Mucosa of descending colon (tissue), 3 donors: Measurements from ENCODE around the gene ILDR2. TPM values are rescaled to one million over a fixed set of nuclear protein-coding genes. Genes with fewer than 3 reads are reported as not detected.

Experiments used
- ATAC-seq: fragments of 200-7000 bp; cut with Tn5 transposase; one replicate; pipeline ENCODE4 v1.9.1; 2020; ENCODE audit warnings: mild to moderate bottlenecking, moderate library complexity
- DNase-seq, 3 donors: peaks; one replicate each; pipeline ENCODE4 v3.0.0-alpha.2; 2020
- H3K36me3 ChIP-seq: fragments of 200-600 bp; one replicate; pipeline ENCODE4 v1.8.0; 2021; ENCODE audit warnings: low read depth, mild to moderate bottlenecking
- H3K4me1 ChIP-seq: fragments of 200-600 bp; one replicate; pipeline ENCODE4 v1.8.0; 2021; ENCODE audit warnings: low read depth, mild to moderate bottlenecking
- H3K4me3 ChIP-seq: fragments of 200-600 bp; one replicate; pipeline ENCODE4 v1.8.0; 2021; ENCODE audit warnings: mild to moderate bottlenecking
- H3K9me3 ChIP-seq: fragments of 200-600 bp; one replicate; pipeline ENCODE4 v1.8.0; 2021; ENCODE audit warnings: mild to moderate bottlenecking
- CTCF ChIP-seq: fragments of 200-600 bp; IDR thresholded peaks from one replicate; pipeline ENCODE4 v1.8.0; 2022; ENCODE audit warnings: antibody characterized with exemption, mild to moderate bottlenecking
- intact Hi-C, 2 donors: fragments of 100-400 bp; cut with DNase I in 1 of 2; cut with micrococcal nuclease in 1 of 2; formaldehyde crosslinking; loops; one replicate each; pipeline versions ENCODE4 v1.11.0 to v1.11.1; 2022; cut with DNase I, micrococcal nuclease
- total RNA-seq, 3 donors: library from RNA; stranded (reverse); fragmentation: NEBNext Ultra II Directional in 2 of 3; extraction: Animal tissue kit (Norgen Biotek cat#: 25700) in 2 of 3; gene quantifications; one replicate each; pipeline versions ENCODE4 v1.2.1 to v1.2.4, GENCODE V29; 2021 to 2023
- donor health status: DM: no; HTN: no; CAD: no; lungs with moderate emphysema.
- donor health status: DM: no; HTN: no; CAD: no.
- donor health status: DM: no; HTN: yes; CAD: no.

The ILDR2 gene
- total RNA-seq, 3 donors from 2014 or later = 0.46 to 7.3 (median 0.52) TPM

GRCh38 chr1:166971252-166971651 is 4.1 kb downstream of the ILDR2 start:
- Histone ChIP-seq H3K4me3 (no peak overlapping the region), H3K36me3 (no peaks in the 10 kb centered on the region), H3K4me1 (peaks cover 5% of the 10 kb centered on the region), H3K9me3 (no peaks in the 10 kb centered on the region)
- no peak for DNase-seq
- intact Hi-C loops = no loop called here
- TF ChIP-seq CTCF = no peak
- no peak for ATAC-seq

GRCh38 chr1:166969074-166969677 is 6.2 kb downstream of the ILDR2 start:
- H3K4me1 ChIP-seq = no peaks in the 10 kb centered on the region
- DNase-seq (no peak), ATAC-seq (no peak)
- no peak for TF ChIP-seq CTCF
- no peaks in the 10 kb centered on the region for H3K9me3 ChIP-seq
- H3K4me3 ChIP-seq = no peak overlapping the region
- intact Hi-C loops = no loop called here
- H3K36me3 ChIP-seq = no peaks in the 10 kb centered on the region

GRCh38 chr1:166960858-166961474 is 14.4 kb downstream of the ILDR2 start:
- intact Hi-C loops = no loop called here
- Histone ChIP-seq H3K4me3 (no peak overlapping the region), H3K4me1 (no peaks in the 10 kb centered on the region), H3K9me3 (no peaks in the 10 kb centered on the region), H3K36me3 (no peaks in the 10 kb centered on the region)
- ATAC-seq (no peak), DNase-seq (no peak)
- no peak for TF ChIP-seq CTCF

GRCh38 chr1:166956872-166957271 is 18.5 kb downstream of the ILDR2 start:
- intact Hi-C loops = no loop called here
- no peak for ATAC-seq
- Histone ChIP-seq H3K36me3 (no peaks in the 10 kb centered on the region), H3K9me3 (no peaks in the 10 kb centered on the region), H3K4me3 (no peak overlapping the region), H3K4me1 (no peaks in the 10 kb centered on the region)
- no peak for DNase-seq
- TF ChIP-seq CTCF = no peak

GRCh38 chr1:166956057-166956850 is 19.1 kb downstream of the ILDR2 start:
- H3K36me3 ChIP-seq = no peaks in the 10 kb centered on the region
- TF ChIP-seq CTCF = no peak

More at GRCh38 chr1:166956057-166956850, 19.1 kb downstream of the ILDR2 start:
- Histone ChIP-seq H3K4me3 (no peak overlapping the region), H3K4me1 (no peaks in the 10 kb centered on the region), H3K9me3 (no peaks in the 10 kb centered on the region)
- DNase-seq = no peak
- no peak for ATAC-seq
- intact Hi-C loops = no loop called here
